Measurements from ENCODE around the gene NECTIN1.

NECTIN1 gene

GRCh38 chr11:119728651-119729580, at the start of gene NECTIN1:
Gene NECTIN1 (minus strand): TSS chr11:119729200. CDS start chr11:119728553, 647 bp downstream.
- DNase-seq = peak; percentile 94

GRCh38 chr11:119778391-119779194, 49.6 kb upstream of the NECTIN1 start:
- DNase-seq = no peak

- DNase-seq = no peak
Measured at GRCh38 chr11:119777940-119778339, 48.9 kb upstream of the NECTIN1 start.

GRCh38 chr11:119776651-119777050, 47.7 kb upstream of the NECTIN1 start:
- DNase-seq = no peak

- DNase-seq = no peak
Measured at GRCh38 chr11:119776031-119776636, 47.1 kb upstream of the NECTIN1 start.

- no peak for DNase-seq
Measured at GRCh38 chr11:119774172-119774763, 45.3 kb upstream of the NECTIN1 start.

- no peak for DNase-seq
Measured at GRCh38 chr11:119772641-119773415, 43.8 kb upstream of the NECTIN1 start.

GRCh38 chr11:119772076-119772475, 43.1 kb upstream of the NECTIN1 start:
- no peak for DNase-seq

GRCh38 chr11:119771172-119771770, 42.3 kb upstream of the NECTIN1 start:
- no peak for DNase-seq

GRCh38 chr11:119765628-119766027, 36.6 kb upstream of the NECTIN1 start:
- no peak for DNase-seq

- DNase-seq = no peak
Measured at GRCh38 chr11:119764108-119764868, 35.3 kb upstream of the NECTIN1 start.

- DNase-seq = no peak
Measured at GRCh38 chr11:119763071-119763728, 34.2 kb upstream of the NECTIN1 start.

GRCh38 chr11:119759747-119760412, 30.9 kb upstream of the NECTIN1 start:
- DNase-seq = no peak

GRCh38 chr11:119759324-119759723, 30.3 kb upstream of the NECTIN1 start:
- DNase-seq = no peak

GRCh38 chr11:119758291-119758690, 29.3 kb upstream of the NECTIN1 start:
- DNase-seq = no peak

- DNase-seq = no peak
Measured at GRCh38 chr11:119757378-119757777, 28.4 kb upstream of the NECTIN1 start.

GRCh38 chr11:119756169-119756865, 27.3 kb upstream of the NECTIN1 start:
- no peak for DNase-seq

- no peak for DNase-seq
Measured at GRCh38 chr11:119755356-119756071, 26.5 kb upstream of the NECTIN1 start.

Measured in activated T-cell treated with anti-CD3 and anti-CD28 coated beads, Interleukin-2, amount 50 U/mL, for 1 hour (primary cell).